Measurements from ENCODE around the gene ARHGAP6. TPM values are rescaled to one million over a fixed set of nuclear protein-coding genes. Genes with fewer than 3 reads are reported as not detected.
"Not testable (repeated sequence)": the region's sequence is repeated elsewhere in the genome, so short reads cannot be mapped to it uniquely, and the experiment has no call there.

The ARHGAP6 gene
- total RNA-seq, 1 experiment from 2014 or later = 0.50 TPM

GRCh38 chrX:11125060-11125459, 540.7 kb downstream of the ARHGAP6 start:
- no peak for TF ChIP-seq CTCF (IDR thresholded peaks at IDR 0.05; ENCODE audit: insufficient read depth in 1 of 2, low read depth in 1 of 2, low read length in 1 of 2, severe bottlenecking in 1 of 2, unreplicated experiment in 1 of 2)
- ChIA-PET CTCF (no interaction called here), POLR2A (no interaction called here)
- Histone ChIP-seq H3K27me3 (replicated peaks; ENCODE audit: control insufficient read depth, insufficient read depth, low read length) (no peaks in the 10 kb centered on the region), H3K4me3 (ENCODE audit: low read depth, low read length) (no peak overlapping the region), H3K36me3 (ENCODE audit: control insufficient read depth, insufficient read depth, low read length) (no peaks in the 10 kb centered on the region; the same call in 1 of the 2 replicates), H3K9me3 (no peaks in the 10 kb centered on the region), H3K4me1 (no peaks in the 10 kb centered on the region)
- no TSS peak for BruUV-seq (replicated peaks)
- H3K36me3 Mint-ChIP-seq (ENCODE audit: insufficient read depth, unreplicated experiment) = peaks cover 24% of the 10 kb centered on the region
- H3K9me3 Mint-ChIP-seq (ENCODE audit: unreplicated experiment) = no peaks in the 10 kb centered on the region
- no peaks in the 10 kb centered on the region for H3K27me3 Mint-ChIP-seq (ENCODE audit: insufficient read depth, unreplicated experiment)
- H3K4me3 Mint-ChIP-seq (ENCODE audit: unreplicated experiment) = no peak overlapping the region
- no peak for DNase-seq
- H3K27ac Mint-ChIP-seq (ENCODE audit: unreplicated experiment) = no peak overlapping the region
- peaks cover 6% of the 10 kb centered on the region for H3K4me1 Mint-ChIP-seq (ENCODE audit: low read depth, unreplicated experiment)
- intact Hi-C loops (cut with micrococcal nuclease; ENCODE audit: unreplicated experiment) = no loop called here

GRCh38 chrX:11124112-11124511, 541.6 kb downstream of the ARHGAP6 start:
- H3K36me3 ChIP-seq (ENCODE audit: control insufficient read depth, insufficient read depth, low read length) = no peaks in the 10 kb centered on the region; the same call in 1 of the 2 replicates
- intact Hi-C loops (cut with micrococcal nuclease; ENCODE audit: unreplicated experiment) = no loop called here
- H3K4me1 ChIP-seq = no peaks in the 10 kb centered on the region
- Mint-ChIP-seq H3K9me3 (ENCODE audit: unreplicated experiment) (no peaks in the 10 kb centered on the region), H3K27me3 (ENCODE audit: insufficient read depth, unreplicated experiment) (no peaks in the 10 kb centered on the region), H3K27ac (ENCODE audit: unreplicated experiment) (no peak overlapping the region), H3K36me3 (ENCODE audit: insufficient read depth, unreplicated experiment) (peaks cover 24% of the 10 kb centered on the region), H3K4me3 (ENCODE audit: unreplicated experiment) (no peak overlapping the region), H3K4me1 (ENCODE audit: low read depth, unreplicated experiment) (no peaks in the 10 kb centered on the region)
- BruUV-seq (replicated peaks) = no TSS peak
- CTCF ChIA-PET = interaction anchor here (0.7 kb wide), 1 partner anchor 71 kb away, joined by 3 read pairs; no protein-coding TSS in a partner anchor
- H3K9me3 ChIP-seq = no peaks in the 10 kb centered on the region
- H3K27me3 ChIP-seq (replicated peaks; ENCODE audit: control insufficient read depth, insufficient read depth, low read length) = no peaks in the 10 kb centered on the region
- POLR2A ChIA-PET = no interaction called here
- no peak for TF ChIP-seq CTCF (IDR thresholded peaks at IDR 0.05; ENCODE audit: insufficient read depth in 1 of 2, low read depth in 1 of 2, low read length in 1 of 2, severe bottlenecking in 1 of 2, unreplicated experiment in 1 of 2)
- DNase-seq = no peak
- H3K4me3 ChIP-seq (ENCODE audit: low read depth, low read length) = no peak overlapping the region

GRCh38 chrX:11123087-11123486, 542.6 kb downstream of the ARHGAP6 start:
- H3K27ac Mint-ChIP-seq (ENCODE audit: unreplicated experiment); H3K4me1 ChIP-seq; intact Hi-C loops (cut with micrococcal nuclease; ENCODE audit: unreplicated experiment); DNase-seq; H3K4me1 Mint-ChIP-seq (ENCODE audit: low read depth, unreplicated experiment); H3K27me3 Mint-ChIP-seq (ENCODE audit: insufficient read depth, unreplicated experiment); POLR2A ChIA-PET; H3K9me3 Mint-ChIP-seq (ENCODE audit: unreplicated experiment); H3K36me3 ChIP-seq (ENCODE audit: control insufficient read depth, insufficient read depth, low read length); H3K4me3 Mint-ChIP-seq (ENCODE audit: unreplicated experiment); H3K4me3 ChIP-seq (ENCODE audit: low read depth, low read length); BruUV-seq (replicated peaks); H3K27me3 ChIP-seq (replicated peaks; ENCODE audit: control insufficient read depth, insufficient read depth, low read length); H3K9me3 ChIP-seq; CTCF ChIA-PET: not testable (repeated sequence)
- H3K36me3 Mint-ChIP-seq (ENCODE audit: insufficient read depth, unreplicated experiment) = peaks cover 29% of the 10 kb centered on the region
